ENCODE results near the gene GDF9.

GRCh38 chr5:132832612-132833011 is 33.7 kb downstream of the GDF9 start:
- TF ChIP-seq, protein P1, sequence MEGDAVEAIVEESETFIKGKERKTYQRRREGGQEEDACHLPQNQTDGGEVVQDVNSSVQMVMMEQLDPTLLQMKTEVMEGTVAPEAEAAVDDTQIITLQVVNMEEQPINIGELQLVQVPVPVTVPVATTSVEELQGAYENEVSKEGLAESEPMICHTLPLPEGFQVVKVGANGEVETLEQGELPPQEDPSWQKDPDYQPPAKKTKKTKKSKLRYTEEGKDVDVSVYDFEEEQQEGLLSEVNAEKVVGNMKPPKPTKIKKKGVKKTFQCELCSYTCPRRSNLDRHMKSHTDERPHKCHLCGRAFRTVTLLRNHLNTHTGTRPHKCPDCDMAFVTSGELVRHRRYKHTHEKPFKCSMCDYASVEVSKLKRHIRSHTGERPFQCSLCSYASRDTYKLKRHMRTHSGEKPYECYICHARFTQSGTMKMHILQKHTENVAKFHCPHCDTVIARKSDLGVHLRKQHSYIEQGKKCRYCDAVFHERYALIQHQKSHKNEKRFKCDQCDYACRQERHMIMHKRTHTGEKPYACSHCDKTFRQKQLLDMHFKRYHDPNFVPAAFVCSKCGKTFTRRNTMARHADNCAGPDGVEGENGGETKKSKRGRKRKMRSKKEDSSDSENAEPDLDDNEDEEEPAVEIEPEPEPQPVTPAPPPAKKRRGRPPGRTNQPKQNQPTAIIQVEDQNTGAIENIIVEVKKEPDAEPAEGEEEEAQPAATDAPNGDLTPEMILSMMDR (IDR thresholded peaks at IDR 0.05): no peak
- no peak for TF ChIP-seq POLR2A (IDR thresholded peaks at IDR 0.05)

Measured in prostate gland (tissue), 2 donors.